Measurements from ENCODE around the gene RAF1. TPM values are rescaled to one million over a fixed set of nuclear protein-coding genes. Genes with fewer than 3 reads are reported as not detected.

RAF1 gene
- total and polyA plus RNA-seq, 2 donors (not counting 3 experiments of a cell fraction or from before 2014, with no cell fraction given): 73.8 to 86.2 TPM

DNA sequence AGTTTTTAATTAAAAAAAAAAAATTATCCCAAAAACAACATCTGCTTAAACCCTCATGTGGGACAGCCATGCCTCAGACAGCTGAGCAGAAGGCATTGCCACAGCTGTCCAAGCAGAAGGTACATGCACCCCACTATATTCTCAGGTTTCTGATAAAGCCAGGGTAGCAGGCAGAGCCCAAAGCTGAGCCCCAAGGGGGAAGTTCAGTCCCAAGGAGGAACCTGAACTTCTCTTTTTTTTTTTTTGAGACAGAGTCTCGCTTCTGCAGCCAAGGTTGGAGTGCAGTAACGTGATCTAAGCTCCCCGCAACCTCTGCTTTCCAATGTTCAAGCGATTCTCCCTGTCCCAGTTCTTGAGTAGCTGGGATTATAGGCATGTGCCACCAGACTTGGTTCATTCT, 73.8 kb downstream of the RAF1 start:
- no peaks in the 10 kb centered on the region for H3K79me2 ChIP-seq (ENCODE audit: control insufficient read depth, insufficient read depth, low read length)
- H4K20me1 ChIP-seq (replicated peaks; ENCODE audit: control insufficient read depth, extremely low read depth, insufficient read depth, low read length): no peaks in the 10 kb centered on the region
- no peaks in the 10 kb centered on the region for H3K9me1 ChIP-seq (replicated peaks; ENCODE audit: control insufficient read depth, extremely low read depth, insufficient read depth, low read length)
- H3K27ac ChIP-seq (ENCODE audit: insufficient read depth, low read depth, low read length): no peak overlapping the region
- ChIA-PET CTCF (interaction anchor here (1.2 kb wide), 1 partner anchor 22 kb away, joined by 3 read pairs; no protein-coding TSS in a partner anchor), POLR2A (no interaction called here)
- DNase-seq (ENCODE audit: low read depth, low spot score): no peak
- no peak overlapping the region for H3K9ac ChIP-seq (replicated peaks; ENCODE audit: extremely low read depth, insufficient read depth, low read length)
- H3K36me3 ChIP-seq (ENCODE audit: control insufficient read depth in 2 of 2, extremely low read depth in 1 of 2, insufficient read depth in 2 of 2, low read length in 2 of 2): peaks cover 23 to 27% of the 10 kb centered on the region in 2 experiments
- dilution Hi-C loops (cut with MboI; ENCODE audit: extremely low pct_ligation_motif_present, low sequenced_read_pairs) (no loop called here), intact Hi-C loops (cut with micrococcal nuclease) (no loop called here)
- BruUV-seq (replicated peaks): no TSS peak
- no peak for FAIRE-seq
- no peaks in the 10 kb centered on the region for H3K27me3 ChIP-seq (ENCODE audit: control insufficient read depth in 2 of 2, insufficient read depth in 2 of 2, low read length in 2 of 2)
- H3K9me3 ChIP-seq (replicated peaks; ENCODE audit: control insufficient read depth, insufficient read depth, low read length): no peaks in the 10 kb centered on the region
- H3K4me3 ChIP-seq (replicated peaks in 1 of 3; ENCODE audit: insufficient read depth in 1 of 3, low read depth in 1 of 3, low read length in 3 of 3): no peak overlapping the region
- peaks cover 4% of the 10 kb centered on the region for H3K4me1 ChIP-seq (ENCODE audit: control insufficient read depth, extremely low read depth, insufficient read depth, low read length)
- TF ChIP-seq GATA2 (IDR thresholded peaks at IDR 0.05; ENCODE audit: insufficient read depth, insufficient read length, low read depth, low read length) (no peak), FOS (IDR thresholded peaks at IDR 0.05; ENCODE audit: borderline replicate concordance, insufficient read depth, low read length) (no peak), POLR2A (IDR thresholded peaks at IDR 0.05; ENCODE audit: low read depth, low read length) (no peak), EZH2 (IDR thresholded peaks at IDR 0.05; ENCODE audit: borderline replicate concordance, low read depth, low read length, severe bottlenecking) (no peak), POLR2AphosphoS5 (IDR thresholded peaks at IDR 0.05; ENCODE audit: insufficient read depth, low read depth, low read length) (no peak)
- TF ChIP-seq, protein P1, sequence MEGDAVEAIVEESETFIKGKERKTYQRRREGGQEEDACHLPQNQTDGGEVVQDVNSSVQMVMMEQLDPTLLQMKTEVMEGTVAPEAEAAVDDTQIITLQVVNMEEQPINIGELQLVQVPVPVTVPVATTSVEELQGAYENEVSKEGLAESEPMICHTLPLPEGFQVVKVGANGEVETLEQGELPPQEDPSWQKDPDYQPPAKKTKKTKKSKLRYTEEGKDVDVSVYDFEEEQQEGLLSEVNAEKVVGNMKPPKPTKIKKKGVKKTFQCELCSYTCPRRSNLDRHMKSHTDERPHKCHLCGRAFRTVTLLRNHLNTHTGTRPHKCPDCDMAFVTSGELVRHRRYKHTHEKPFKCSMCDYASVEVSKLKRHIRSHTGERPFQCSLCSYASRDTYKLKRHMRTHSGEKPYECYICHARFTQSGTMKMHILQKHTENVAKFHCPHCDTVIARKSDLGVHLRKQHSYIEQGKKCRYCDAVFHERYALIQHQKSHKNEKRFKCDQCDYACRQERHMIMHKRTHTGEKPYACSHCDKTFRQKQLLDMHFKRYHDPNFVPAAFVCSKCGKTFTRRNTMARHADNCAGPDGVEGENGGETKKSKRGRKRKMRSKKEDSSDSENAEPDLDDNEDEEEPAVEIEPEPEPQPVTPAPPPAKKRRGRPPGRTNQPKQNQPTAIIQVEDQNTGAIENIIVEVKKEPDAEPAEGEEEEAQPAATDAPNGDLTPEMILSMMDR (IDR thresholded peaks at IDR 0.05; ENCODE audit: extremely low read depth in 1 of 2, insufficient read depth in 1 of 2, low read depth in 1 of 2, low read length in 2 of 2): no peak
- TF ChIP-seq, protein P2, sequence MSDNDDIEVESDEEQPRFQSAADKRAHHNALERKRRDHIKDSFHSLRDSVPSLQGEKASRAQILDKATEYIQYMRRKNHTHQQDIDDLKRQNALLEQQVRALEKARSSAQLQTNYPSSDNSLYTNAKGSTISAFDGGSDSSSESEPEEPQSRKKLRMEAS (IDR thresholded peaks at IDR 0.05; ENCODE audit: insufficient read depth, insufficient read length): no peak
- no peak overlapping the region for H3K4me2 ChIP-seq (ENCODE audit: insufficient read depth, low read length)
- H2AFZ ChIP-seq (ENCODE audit: low read depth, low read length): no peak overlapping the region

Measured in endothelial cell of umbilical vein (primary cell).